HL-60 (cell line): Measurements from ENCODE around the gene SLC9A3.

Source experiments
- DNase-seq, 2 experiments: peaks; one replicate each; pipeline ENCODE4 v3.0.0-alpha.2; 2010 to 2020; ENCODE audit warnings: low read depth in 1 of 2, low spot score in 1 of 2
- H3K27ac ChIP-seq: fragments of 250-450 bp; sonication (Bioruptor Pico); replicated peaks from 2 replicates; pipeline ENCODE4 v1.5.1; 2020; ENCODE audit warnings: mild to moderate bottlenecking, moderate library complexity
- H3K27me3 ChIP-seq: fragments of 250-450 bp; sonication (Bioruptor Pico); 2 replicates; pipeline ENCODE4 v1.5.1; 2021; ENCODE audit warnings: mild to moderate bottlenecking, moderate library complexity; ENCODE audit not compliant: insufficient read depth, poor library complexity, severe bottlenecking
- H3K4me3 ChIP-seq: replicated peaks from 2 replicates; pipeline ENCODE4 v1.5.1; 2011; ENCODE audit warnings: mild to moderate bottlenecking, control low read depth, low read length; ENCODE audit not compliant: insufficient read depth
- GABPA ChIP-seq: IDR thresholded peaks from 2 replicates; pipeline ENCODE4 v1.6.1; 2012; ENCODE audit warnings: low read depth
- POLR2AphosphoS5 ChIP-seq: IDR thresholded peaks from 2 replicates; pipeline ENCODE4 v1.6.1; 2012; ENCODE audit warnings: low read depth
- SPI1 ChIP-seq: IDR thresholded peaks from 2 replicates; pipeline ENCODE4 v1.6.1; 2012; ENCODE audit warnings: low read depth, mild to moderate bottlenecking, borderline replicate concordance
- TF ChIP-seq, protein P1 (sequence below): IDR thresholded peaks from 2 replicates; pipeline ENCODE4 v1.6.1; 2012; ENCODE audit warnings: low read depth; ENCODE audit not compliant: insufficient replicate concordance
- TF ChIP-seq, protein P2 (sequence below): IDR thresholded peaks from one replicate; pipeline ENCODE4 v1.5.1; 2011; ENCODE audit warnings: low read length, control low read depth, inconsistent platforms; ENCODE audit not compliant: insufficient read depth

SLC9A3 gene

DNA sequence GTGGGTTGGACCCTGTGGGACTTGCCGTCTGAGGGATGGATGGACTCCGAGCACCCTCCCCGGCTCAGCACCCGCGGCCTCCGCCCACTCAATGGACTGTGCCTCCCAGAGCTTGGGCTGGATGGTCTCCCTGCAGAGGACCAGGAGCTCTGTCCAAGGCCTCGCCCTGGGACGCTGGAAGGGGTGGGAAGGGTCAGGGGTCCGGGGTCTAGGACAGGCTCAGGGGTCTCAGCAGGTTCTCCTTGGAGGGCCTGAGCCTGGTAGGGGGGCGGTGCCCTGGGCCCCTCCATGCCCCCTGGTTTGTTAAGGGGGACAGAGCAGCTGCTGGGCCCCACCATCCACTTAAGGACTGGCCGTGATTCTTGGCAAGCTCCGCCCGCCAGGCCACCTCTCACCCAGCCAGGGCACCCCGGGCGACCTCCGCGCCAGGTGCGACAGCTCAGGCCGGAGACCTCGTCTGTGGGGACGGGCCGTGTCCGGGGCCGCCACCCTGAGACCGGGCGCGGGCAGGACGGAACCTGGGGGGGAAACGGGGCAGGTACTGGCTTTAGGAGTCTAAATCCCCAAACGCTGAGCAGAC is 52.1 kb downstream of the SLC9A3 start:
- TF ChIP-seq, protein P1, sequence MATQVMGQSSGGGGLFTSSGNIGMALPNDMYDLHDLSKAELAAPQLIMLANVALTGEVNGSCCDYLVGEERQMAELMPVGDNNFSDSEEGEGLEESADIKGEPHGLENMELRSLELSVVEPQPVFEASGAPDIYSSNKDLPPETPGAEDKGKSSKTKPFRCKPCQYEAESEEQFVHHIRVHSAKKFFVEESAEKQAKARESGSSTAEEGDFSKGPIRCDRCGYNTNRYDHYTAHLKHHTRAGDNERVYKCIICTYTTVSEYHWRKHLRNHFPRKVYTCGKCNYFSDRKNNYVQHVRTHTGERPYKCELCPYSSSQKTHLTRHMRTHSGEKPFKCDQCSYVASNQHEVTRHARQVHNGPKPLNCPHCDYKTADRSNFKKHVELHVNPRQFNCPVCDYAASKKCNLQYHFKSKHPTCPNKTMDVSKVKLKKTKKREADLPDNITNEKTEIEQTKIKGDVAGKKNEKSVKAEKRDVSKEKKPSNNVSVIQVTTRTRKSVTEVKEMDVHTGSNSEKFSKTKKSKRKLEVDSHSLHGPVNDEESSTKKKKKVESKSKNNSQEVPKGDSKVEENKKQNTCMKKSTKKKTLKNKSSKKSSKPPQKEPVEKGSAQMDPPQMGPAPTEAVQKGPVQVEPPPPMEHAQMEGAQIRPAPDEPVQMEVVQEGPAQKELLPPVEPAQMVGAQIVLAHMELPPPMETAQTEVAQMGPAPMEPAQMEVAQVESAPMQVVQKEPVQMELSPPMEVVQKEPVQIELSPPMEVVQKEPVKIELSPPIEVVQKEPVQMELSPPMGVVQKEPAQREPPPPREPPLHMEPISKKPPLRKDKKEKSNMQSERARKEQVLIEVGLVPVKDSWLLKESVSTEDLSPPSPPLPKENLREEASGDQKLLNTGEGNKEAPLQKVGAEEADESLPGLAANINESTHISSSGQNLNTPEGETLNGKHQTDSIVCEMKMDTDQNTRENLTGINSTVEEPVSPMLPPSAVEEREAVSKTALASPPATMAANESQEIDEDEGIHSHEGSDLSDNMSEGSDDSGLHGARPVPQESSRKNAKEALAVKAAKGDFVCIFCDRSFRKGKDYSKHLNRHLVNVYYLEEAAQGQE: no peak
- TF ChIP-seq POLR2AphosphoS5: peak; percentile 56
- peak in 1 of 2 experiments; percentile 14 for DNase-seq
- Histone ChIP-seq H3K27ac (peak overlapping the region; percentile 91), H3K27me3 (peaks cover 30% of the 10 kb centered on the region), H3K4me3 (peak overlapping the region; percentile 56)

DNA sequence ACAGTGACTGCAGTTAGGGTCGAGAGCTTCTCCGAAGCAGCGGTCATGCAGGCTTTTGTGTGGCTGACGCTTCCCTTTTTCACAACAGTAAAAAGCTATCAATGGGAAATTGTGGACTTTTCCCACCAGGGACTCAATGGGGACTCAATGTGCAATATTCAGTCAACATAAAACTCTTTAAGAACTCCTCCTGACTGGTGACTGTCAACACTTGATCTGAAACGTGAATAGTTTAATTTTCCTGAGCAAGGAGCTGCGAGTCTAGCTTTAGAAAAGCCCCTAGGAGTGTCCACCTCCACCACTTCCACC is 52.5 kb downstream of the SLC9A3 start:
- Histone ChIP-seq H3K27me3 (peaks cover 26% of the 10 kb centered on the region), H3K27ac (peak overlapping the region; percentile 91), H3K4me3 (peak overlapping the region; percentile 56)
- no peak for TF ChIP-seq GABPA
- TF ChIP-seq SPI1: peak; percentile 62; the same call in 1 of the 2 replicates
- peak in 1 of 2 experiments; percentile 44 for DNase-seq

DNA sequence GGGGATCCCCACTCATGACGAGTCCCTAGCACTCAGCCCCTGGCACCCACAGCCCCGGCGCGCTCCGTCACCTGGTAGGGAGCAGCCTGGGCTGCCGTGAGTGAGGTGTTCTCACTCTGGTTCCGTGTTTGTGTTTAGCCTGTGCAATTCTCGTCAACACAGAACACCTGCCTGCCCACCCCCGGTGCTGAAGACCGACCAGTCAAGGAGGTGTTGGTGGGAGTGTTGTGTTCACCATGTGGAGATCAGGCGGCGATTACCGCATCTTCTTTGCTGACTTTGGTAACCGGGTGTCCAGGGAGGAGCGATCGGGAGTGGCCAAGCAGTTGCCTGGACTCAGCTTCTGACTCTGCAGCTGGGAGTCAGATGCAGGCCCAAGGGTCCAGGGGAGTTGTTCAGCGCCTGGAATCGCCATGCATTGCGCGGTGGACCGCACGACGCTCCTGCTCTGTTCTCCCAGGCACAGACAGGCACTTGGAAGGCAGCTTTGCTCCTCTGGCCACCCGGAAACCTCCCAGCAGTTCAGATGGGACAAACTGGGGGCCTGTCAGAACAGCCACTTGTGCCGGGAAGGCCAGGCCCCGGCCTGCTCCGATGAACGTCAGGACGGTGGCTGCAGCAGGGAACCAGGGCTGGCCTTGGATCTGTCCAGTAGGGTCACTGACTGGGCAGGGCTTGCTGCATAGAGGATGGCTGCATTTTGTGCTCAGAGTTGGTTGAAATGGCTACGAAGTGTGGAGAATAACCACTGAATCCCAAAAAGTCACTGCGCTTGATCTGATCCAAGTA is 53.1 kb downstream of the SLC9A3 start:
- peak overlapping the region; percentile 91; the same call in 1 of the 2 replicates for H3K27ac ChIP-seq
- H3K27me3 ChIP-seq: peaks cover 20% of the 10 kb centered on the region
- TF ChIP-seq, protein P1: no peak
- TF ChIP-seq SPI1: no peak
- TF ChIP-seq GABPA: no peak
- no peak for TF ChIP-seq POLR2AphosphoS5
- TF ChIP-seq, protein P2, sequence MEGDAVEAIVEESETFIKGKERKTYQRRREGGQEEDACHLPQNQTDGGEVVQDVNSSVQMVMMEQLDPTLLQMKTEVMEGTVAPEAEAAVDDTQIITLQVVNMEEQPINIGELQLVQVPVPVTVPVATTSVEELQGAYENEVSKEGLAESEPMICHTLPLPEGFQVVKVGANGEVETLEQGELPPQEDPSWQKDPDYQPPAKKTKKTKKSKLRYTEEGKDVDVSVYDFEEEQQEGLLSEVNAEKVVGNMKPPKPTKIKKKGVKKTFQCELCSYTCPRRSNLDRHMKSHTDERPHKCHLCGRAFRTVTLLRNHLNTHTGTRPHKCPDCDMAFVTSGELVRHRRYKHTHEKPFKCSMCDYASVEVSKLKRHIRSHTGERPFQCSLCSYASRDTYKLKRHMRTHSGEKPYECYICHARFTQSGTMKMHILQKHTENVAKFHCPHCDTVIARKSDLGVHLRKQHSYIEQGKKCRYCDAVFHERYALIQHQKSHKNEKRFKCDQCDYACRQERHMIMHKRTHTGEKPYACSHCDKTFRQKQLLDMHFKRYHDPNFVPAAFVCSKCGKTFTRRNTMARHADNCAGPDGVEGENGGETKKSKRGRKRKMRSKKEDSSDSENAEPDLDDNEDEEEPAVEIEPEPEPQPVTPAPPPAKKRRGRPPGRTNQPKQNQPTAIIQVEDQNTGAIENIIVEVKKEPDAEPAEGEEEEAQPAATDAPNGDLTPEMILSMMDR: no peak
- no peak for DNase-seq
- no peak overlapping the region for H3K4me3 ChIP-seq

DNA sequence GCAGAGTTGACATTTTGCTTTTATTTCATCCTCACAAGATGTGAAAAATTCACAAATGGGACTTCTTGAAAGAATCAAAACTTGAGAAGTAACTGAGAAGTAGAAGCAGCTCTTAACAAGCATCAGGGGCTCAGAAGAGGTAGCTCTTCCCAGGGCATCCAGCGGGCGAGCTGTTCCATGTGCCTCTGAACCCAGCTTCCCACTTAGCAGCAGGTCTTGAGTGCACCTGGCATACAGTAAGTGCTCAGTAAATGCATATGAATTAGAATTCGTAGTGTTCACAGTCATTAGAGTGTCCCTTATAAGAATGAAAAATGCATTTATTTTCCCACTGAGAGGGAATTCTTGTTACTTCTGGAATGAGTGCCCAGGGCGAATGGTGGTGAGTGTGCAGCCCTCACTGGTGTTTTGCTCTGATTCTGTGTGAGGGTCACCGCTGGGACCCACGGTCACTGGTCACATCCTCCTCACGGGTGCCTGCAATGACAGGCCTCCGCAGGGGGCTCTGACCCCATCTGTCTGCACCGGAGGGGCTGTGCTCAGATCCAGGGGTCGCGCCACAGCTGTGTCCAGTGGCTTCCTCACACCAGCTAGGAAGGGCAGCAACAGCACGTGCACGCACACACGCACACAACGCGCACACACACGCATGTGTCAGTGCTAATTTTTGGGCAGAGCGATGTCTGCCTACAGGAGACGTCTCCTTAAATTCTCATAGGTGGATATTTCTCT is 54.3 kb downstream of the SLC9A3 start:
- Histone ChIP-seq H3K27me3 (peaks cover 8% of the 10 kb centered on the region), H3K4me3 (no peak overlapping the region), H3K27ac (no peak overlapping the region)
- no peak for TF ChIP-seq SPI1
- no peak for TF ChIP-seq GABPA
- TF ChIP-seq, protein P2: no peak
- TF ChIP-seq POLR2AphosphoS5: no peak
- TF ChIP-seq, protein P1: no peak
- no peak for DNase-seq
